IMR-90 (cell line): Measurements from ENCODE around the gene MTAP. TPM values are rescaled to one million over a fixed set of nuclear protein-coding genes. Genes with fewer than 3 reads are reported as not detected.

Source experiments
- ATAC-seq: fragments of 200-7000 bp; cut with Tn5 transposase; 2 replicates; pipeline ENCODE4 v1.9.1; 2020; ENCODE audit warnings: low read depth, mild to moderate bottlenecking, moderate library complexity
- BruUV-seq: library from RNA; stranded (reverse); fragments of 400-500 nt; replicated peaks from 2 replicates; lab custom pipeline; 2021; lab: Mats Ljungman, UMichigan
- CTCF ChIA-PET: fragments of 300-600 bp; formaldehyde crosslinking; extraction: SDS; loops from one replicate; lab custom pipeline; 2021; ENCODE audit warnings: antibody characterized with exemption; lab: Yijun Ruan, JAX
- POLR2A ChIA-PET: fragments of 300-600 bp; sonication (Branson Sonifier 250); formaldehyde crosslinking; loops from one replicate; lab custom pipeline; 2022; ENCODE audit warnings: antibody characterized with exemption; ENCODE audit not compliant: unreplicated experiment; lab: Charles Lee
- DNase-seq: peaks from one replicate; pipeline ENCODE4 v3.0.0; 2013
- H2AFZ ChIP-seq: replicated peaks from 2 replicates; pipeline ENCODE3; 2013; ENCODE audit warnings: low read length, mild to moderate bottlenecking; ENCODE audit not compliant: poor library complexity
- H2AK5ac ChIP-seq: 2 replicates; pipeline ENCODE4 v1.6.1; 2013; ENCODE audit warnings: low read depth, low read length, inconsistent platforms
- H2AK9ac ChIP-seq: replicated peaks from 2 replicates; pipeline ENCODE3; 2013; ENCODE audit warnings: mild to moderate bottlenecking, low read depth, low read length, moderate library complexity; ENCODE audit not compliant: poor library complexity
- H2BK120ac ChIP-seq: 2 replicates; pipeline ENCODE4 v1.6.1; 2013; ENCODE audit warnings: low read depth, low read length, inconsistent platforms
- H2BK15ac ChIP-seq: 3 replicates; pipeline ENCODE4 v1.6.1; 2013; ENCODE audit warnings: low read depth, low read length, inconsistent platforms
- H2BK20ac ChIP-seq: 2 replicates; pipeline ENCODE4 v1.6.1; 2013; ENCODE audit warnings: low read depth, mild to moderate bottlenecking, inconsistent platforms, low read length, moderate library complexity
- H2BK5ac ChIP-seq: 2 replicates; pipeline ENCODE4 v1.6.1; 2013; ENCODE audit warnings: mild to moderate bottlenecking, low read depth, low read length, inconsistent platforms; ENCODE audit not compliant: poor library complexity, severe bottlenecking
- H3K14ac ChIP-seq: replicated peaks from 2 replicates; pipeline ENCODE4 v1.6.1; 2013; ENCODE audit warnings: low read depth, low read length, inconsistent platforms
- H3K18ac ChIP-seq: 2 replicates; pipeline ENCODE4 v1.6.1; 2013; ENCODE audit warnings: low read depth, low read length, control low read depth
- H3K23ac ChIP-seq: 2 replicates; pipeline ENCODE4 v1.6.1; 2013; ENCODE audit warnings: low read depth, low read length, inconsistent platforms
- H3K27ac ChIP-seq: 2 replicates; pipeline ENCODE4 v1.5.1; 2013; ENCODE audit warnings: mild to moderate bottlenecking, control low read depth, low read length; ENCODE audit not compliant: insufficient read depth
- H3K27me3 ChIP-seq: 2 replicates; pipeline ENCODE4 v1.6.1; 2013; ENCODE audit warnings: low read length; ENCODE audit not compliant: control insufficient read depth, insufficient read depth
- H3K36me3 ChIP-seq: 2 replicates; pipeline ENCODE4 v1.6.1; 2013; ENCODE audit warnings: low read length, mixed read lengths; ENCODE audit not compliant: control insufficient read depth, insufficient read depth
- H3K4ac ChIP-seq: 2 replicates; pipeline ENCODE4 v1.6.1; 2013; ENCODE audit warnings: low read depth, low read length, inconsistent platforms
- H3K4me1 ChIP-seq: 2 replicates; pipeline ENCODE4 v1.6.1; 2013; ENCODE audit warnings: low read length, mixed read lengths; ENCODE audit not compliant: control insufficient read depth, insufficient read depth
- H3K4me2 ChIP-seq: 2 replicates; pipeline ENCODE4 v1.6.1; 2013; ENCODE audit warnings: low read depth, mild to moderate bottlenecking, control low read depth, low read length, moderate library complexity
- H3K4me3 ChIP-seq: 2 replicates; pipeline ENCODE4 v1.5.1; 2013; ENCODE audit warnings: low read depth, mild to moderate bottlenecking, control low read depth, low read length, moderate library complexity; ENCODE audit not compliant: insufficient read depth
- H3K56ac ChIP-seq: 2 replicates; pipeline ENCODE4 v1.6.1; 2013; ENCODE audit warnings: low read length, inconsistent platforms; ENCODE audit not compliant: insufficient read depth; ENCODE audit errors: extremely low read depth
- H3K79me1 ChIP-seq, 2 experiments: 2 replicates each; pipeline ENCODE4 v1.6.1; 2013; ENCODE audit warnings: low read length in 2 of 2, inconsistent platforms in 1 of 2, low read depth in 1 of 2
- H3K9ac ChIP-seq: 2 replicates; pipeline ENCODE4 v1.6.1; 2013; ENCODE audit warnings: low read depth, low read length, control low read depth
- H3K9me1 ChIP-seq: 2 replicates; pipeline ENCODE4 v1.6.1; 2013; ENCODE audit warnings: low read length, inconsistent platforms; ENCODE audit not compliant: insufficient read depth
- H3K9me3 ChIP-seq: 2 replicates; pipeline ENCODE4 v1.6.1; 2013; ENCODE audit warnings: low read length; ENCODE audit not compliant: control insufficient read depth, insufficient read depth
- H4K20me1 ChIP-seq: 2 replicates; pipeline ENCODE4 v1.6.1; 2013; ENCODE audit warnings: low read length, inconsistent platforms; ENCODE audit not compliant: insufficient read depth
- H4K5ac ChIP-seq: 2 replicates; pipeline ENCODE4 v1.6.1; 2013; ENCODE audit warnings: mild to moderate bottlenecking, low read depth, low read length, control low read depth
- H4K8ac ChIP-seq, 2 experiments: 2 replicates each; pipeline ENCODE4 v1.6.1; 2013; ENCODE audit warnings: low read depth in 2 of 2, low read length in 2 of 2, control low read depth in 1 of 2, inconsistent platforms in 1 of 2
- H4K91ac ChIP-seq: 2 replicates; pipeline ENCODE4 v1.6.1; 2013; ENCODE audit warnings: low read depth, low read length, inconsistent platforms; ENCODE audit not compliant: insufficient read depth
- BHLHE40 ChIP-seq: fragments of 150-350 bp; IDR thresholded peaks from 2 replicates; pipeline ENCODE4 v1.6.1; 2016; ENCODE audit warnings: mild to moderate bottlenecking, low read depth, low read length
- CEBPB ChIP-seq: IDR thresholded peaks from 2 replicates; pipeline ENCODE4 v1.6.1; 2012; ENCODE audit warnings: low read depth, low read length, improper control_type of control experiment
- CHD1 ChIP-seq: IDR thresholded peaks from 2 replicates; pipeline ENCODE4 v1.6.1; 2012; ENCODE audit warnings: low read depth, low read length, improper control_type of control experiment
- CTCF ChIP-seq: conservative IDR thresholded peaks from 2 replicates; pipeline ENCODE4 v1.5.1; 2012; ENCODE audit warnings: mild to moderate bottlenecking, low read depth, low read length, improper control_type of control experiment
- ELK1 ChIP-seq: fragments of 150-350 bp; IDR thresholded peaks from 2 replicates; pipeline ENCODE4 v1.6.1; 2016; ENCODE audit warnings: low read depth, mild to moderate bottlenecking, low read length, moderate library complexity, borderline replicate concordance
- MXI1 ChIP-seq: IDR thresholded peaks from 2 replicates; pipeline ENCODE4 v1.6.1; 2012; ENCODE audit warnings: low read depth, mild to moderate bottlenecking, low read length, moderate library complexity, borderline replicate concordance
- RAD21 ChIP-seq: IDR thresholded peaks from 2 replicates; pipeline ENCODE4 v1.6.1; 2012; ENCODE audit warnings: low read length, improper control_type of control experiment
- RCOR1 ChIP-seq: IDR thresholded peaks from 2 replicates; pipeline ENCODE4 v1.6.1; 2012; ENCODE audit warnings: mild to moderate bottlenecking, low read length, improper control_type of control experiment; ENCODE audit not compliant: insufficient replicate concordance
- RFX5 ChIP-seq: IDR thresholded peaks from 2 replicates; pipeline ENCODE4 v1.8.0; 2012; ENCODE audit warnings: low read depth, mild to moderate bottlenecking, low read length, moderate library complexity
- USF2 ChIP-seq: fragments of 150-350 bp; IDR thresholded peaks from 2 replicates; pipeline ENCODE4 v1.6.1; 2017; ENCODE audit warnings: mild to moderate bottlenecking, antibody characterized with exemption, low read length, low read depth
- WGBS, 2 experiments: methylation state at CpG; one replicate each; pipeline versions ENCODE4 v1.1.5 to v1.1.7; 2013; ENCODE audit warnings: missing lambda C conversion rate in 2 of 2; ENCODE audit not compliant: insufficient read length in 1 of 2; ENCODE audit errors: extremely low coverage in 2 of 2; 5-methylcytosine and 5-hydroxymethylcytosine counted together
- dilution Hi-C: fragments of 300-500 bp; cut with HindIII; formaldehyde crosslinking; loops from one replicate; pipeline ENCODE4 v1.14.3; 2018; ENCODE audit warnings: low sequenced_read_pairs; ENCODE audit not compliant: unreplicated experiment
- in situ Hi-C: fragments of 300-500 bp; cut with MboI; formaldehyde crosslinking; loops from 3 replicates; pipeline ENCODE4 v1.14.3; 2019; ENCODE audit warnings: low sequenced_read_pairs, inconsistent platforms, mixed read lengths
- intact Hi-C: fragments of 100-400 bp; cut with micrococcal nuclease; formaldehyde crosslinking; loops from 2 replicates; pipeline ENCODE4 v1.10.0; 2022
- polyA plus RNA-seq, 3 experiments: library from polyadenylated mRNA; depleted of rRNA; stranded (reverse); fragments of >200 nt; gene quantifications; 2 replicates each; pipeline ENCODE4 v1.2.3, GENCODE V29; 2012; ENCODE audit warnings: low replicate concordance in 1 of 3
- total RNA-seq: library from RNA; depleted of rRNA; stranded (reverse); fragments of >200 nt; gene quantifications from 2 replicates; pipeline ENCODE4 v1.2.3, GENCODE V29; 2012

The MTAP gene
- total and polyA plus RNA-seq, 2 of the 4 experiments (the other 2 are of a cell fraction) = 15.7 to 50.9 TPM

- Histone ChIP-seq H2AK5ac (peak overlapping the region; percentile 52), H2BK20ac (peak overlapping the region; percentile 66), H3K4ac (peak overlapping the region; percentile 58), H3K27me3 (no peaks in the 10 kb centered on the region), H2BK15ac (peak overlapping the region; percentile 78; the same call in 1 of the 3 replicates), H3K9me3 (no peaks in the 10 kb centered on the region), H3K9ac (no peak overlapping the region), H4K91ac (peak overlapping the region; percentile 38), H3K14ac (peak overlapping the region; percentile 30; the same call in 1 of the 2 replicates), H3K4me2 (no peak overlapping the region), H3K36me3 (peaks cover 27% of the 10 kb centered on the region), H4K8ac (peak overlapping the region; percentile 42 to 88; a peak in 2 of 4 replicates), H3K23ac (peak overlapping the region; percentile 4; the same call in 1 of the 2 replicates), H3K56ac (no peak overlapping the region), H3K79me1 (peaks cover 41 to 62% of the 10 kb centered on the region in 2 experiments), H4K20me1 (no peaks in the 10 kb centered on the region), H3K27ac (peak overlapping the region; percentile 38), H2AK9ac (no peak overlapping the region), H3K4me1 (peaks cover 15% of the 10 kb centered on the region), H4K5ac (peak overlapping the region; percentile 82; the same call in 1 of the 2 replicates), H2AFZ (no peak overlapping the region), H2BK5ac (peak overlapping the region; percentile 79), H3K4me3 (no peak overlapping the region), H2BK120ac (peak overlapping the region; percentile 59; the same call in 1 of the 2 replicates), H3K9me1 (peaks cover 6% of the 10 kb centered on the region; the same call in 1 of the 2 replicates), H3K18ac (peak overlapping the region; percentile 63; the same call in 1 of the 2 replicates)
- dilution Hi-C loops (no loop called here), intact Hi-C loops (no loop called here), in situ Hi-C loops (no loop called here)
- WGBS, 2 experiments = 80% methylated on average over 3 of the region's 6 CpGs; no CpG with 5 or more reads in 1 of the 2 experiments
- ATAC-seq = no peak
- no TSS peak for BruUV-seq
- TF ChIP-seq ELK1 (no peak), RAD21 (no peak), CEBPB (no peak), BHLHE40 (no peak), RCOR1 (no peak), CHD1 (no peak), USF2 (no peak), RFX5 (no peak), MXI1 (no peak), CTCF (no peak)
- no peak for DNase-seq
- CTCF ChIA-PET = interaction anchor here (1.3 kb wide), 1 partner anchor 401 kb away, joined by 3 read pairs; no protein-coding TSS in a partner anchor
- POLR2A ChIA-PET = no interaction called here
These were observed 35.1 kb downstream of the MTAP start for GRCh38 chr9:21837501-21837900.
